Body of pancreas (tissue), 4 donors: ENCODE measurements around the gene ABCC8. TPM values are rescaled to one million over a fixed set of nuclear protein-coding genes. Genes with fewer than 3 reads are reported as not detected.

ENCODE experiments used
- ATAC-seq: fragments of 150-250 bp; one replicate; pipeline ENCODE4 v1.9.1; 2016
- DNase-seq, 4 donors: peaks; one replicate each; pipeline ENCODE4 v3.0.0-alpha.2; 2019
- H3K27ac ChIP-seq, 4 donors: fragments of 200-600 bp; sonication (generic); 1 replicate in 3 of 4; 2 replicates in 1 of 4; pipeline versions ENCODE4 v1.5.1 to v1.6.1; 2016 to 2019; ENCODE audit warnings: mild to moderate bottlenecking in 1 of 4, mixed read lengths in 1 of 4, moderate library complexity in 1 of 4
- H3K27me3 ChIP-seq, 2 donors: fragments of 200-600 bp; sonication (generic); one replicate each; pipeline ENCODE4 v1.6.0; 2016; ENCODE audit warnings: mild to moderate bottlenecking in 1 of 2
- H3K36me3 ChIP-seq, 2 donors: fragments of 200-600 bp; sonication (generic); replicated peaks in 1 of 2; 2 replicates each; pipeline ENCODE4 v1.5.1; 2016; ENCODE audit warnings: low read depth in 2 of 2; ENCODE audit not compliant: insufficient read depth in 1 of 2
- H3K4me1 ChIP-seq: fragments of 200-600 bp; sonication (generic); one replicate; pipeline ENCODE4 v1.6.0; 2016
- H3K4me3 ChIP-seq, 2 donors: fragments of 200-600 bp; sonication (generic); 1 replicate in 1 of 2; 2 replicates in 1 of 2; pipeline ENCODE4 v1.5.1; 2016 to 2019
- H3K9me3 ChIP-seq, 3 donors: fragments of 200-600 bp; sonication (generic); 1 replicate in 2 of 3; 2 replicates in 1 of 3; pipeline ENCODE4 v1.5.1; 2016
- CTCF ChIP-seq, 7 experiments: fragments of 450-650 bp in 4 of 7; fragments of 200-600 bp in 3 of 7; sonication (generic) in 3 of 7; IDR thresholded peaks; one replicate each; pipeline ENCODE4 v1.5.1; 2016 to 2019; ENCODE audit warnings: antibody characterized with exemption in 7 of 7
- POLR2A ChIP-seq, 3 donors: fragments of 450-650 bp; IDR thresholded peaks; one replicate each; pipeline ENCODE4 v1.6.1; 2016; ENCODE audit warnings: antibody characterized with exemption in 3 of 3, mild to moderate bottlenecking in 2 of 3
- WGBS, 2 donors: methylation state at CpG; one replicate each; pipeline ENCODE4 v1.1.5; 2017; 5-methylcytosine and 5-hydroxymethylcytosine counted together
- intact Hi-C: fragments of 100-400 bp; cut with DNase I; formaldehyde crosslinking; loops from one replicate; pipeline ENCODE4 v1.15.1; 2023
- total RNA-seq, 2 donors: library from RNA; depleted of rRNA; stranded (reverse); fragments of >200 nt; gene quantifications; one replicate each; pipeline ENCODE4 v1.1.0, GENCODE V29; 2016

ABCC8 gene
- total RNA-seq, 2 donors from 2014 or later: 42.5 to 87.0 TPM

- Histone ChIP-seq H3K27ac (no peak overlapping the region), H3K27me3 (no peaks in the 10 kb centered on the region), H3K4me3 (no peak overlapping the region), H3K36me3 (no peaks in the 10 kb centered on the region), H3K4me1 (no peaks in the 10 kb centered on the region), H3K9me3 (no peaks in the 10 kb centered on the region)
- intact Hi-C loops: no loop called here
- no peak for ATAC-seq
- WGBS, 2 donors: 89% methylated on average over 12 of the region's 12 CpGs; no CpG with 5 or more reads in 1 of the 2 donors
- no peak for TF ChIP-seq CTCF (IDR thresholded peaks at IDR 0.05)
- no peak for TF ChIP-seq POLR2A (IDR thresholded peaks at IDR 0.05)
- DNase-seq: no peak
These were observed 16.2 kb downstream of the ABCC8 start for GRCh38 chr11:17460406-17460805.

GRCh38 chr11:17459236-17459896 lies 17.3 kb downstream of the ABCC8 start:
- H3K27ac ChIP-seq: no peak overlapping the region
- no peaks in the 10 kb centered on the region for H3K27me3 ChIP-seq
- intact Hi-C loops: no loop called here
- no peak overlapping the region for H3K4me3 ChIP-seq
- TF ChIP-seq CTCF (IDR thresholded peaks at IDR 0.05) (no peak), POLR2A (IDR thresholded peaks at IDR 0.05) (no peak)
- 57 to 58% methylated on average over 9 of the region's 9 CpGs for WGBS, 2 donors
- ATAC-seq (no peak), DNase-seq (no peak)
- H3K36me3 ChIP-seq: no peaks in the 10 kb centered on the region
- H3K4me1 ChIP-seq: no peaks in the 10 kb centered on the region
- no peaks in the 10 kb centered on the region for H3K9me3 ChIP-seq

GRCh38 chr11:17458268-17458667 lies 18.4 kb downstream of the ABCC8 start:
- ATAC-seq (no peak), DNase-seq (no peak)
- no peak overlapping the region for H3K27ac ChIP-seq
- H3K4me3 ChIP-seq: no peak overlapping the region
- H3K27me3 ChIP-seq: no peaks in the 10 kb centered on the region
- no peaks in the 10 kb centered on the region for H3K4me1 ChIP-seq
- WGBS, 2 donors: 57 to 59% methylated on average over 8 of the region's 8 CpGs
- no peaks in the 10 kb centered on the region for H3K36me3 ChIP-seq
- TF ChIP-seq POLR2A (IDR thresholded peaks at IDR 0.05) (no peak), CTCF (IDR thresholded peaks at IDR 0.05) (no peak)
- intact Hi-C loops: no loop called here
- no peaks in the 10 kb centered on the region for H3K9me3 ChIP-seq

- DNase-seq: no peak
- no peak overlapping the region for H3K4me3 ChIP-seq
- H3K9me3 ChIP-seq: no peaks in the 10 kb centered on the region
- H3K27me3 ChIP-seq: no peaks in the 10 kb centered on the region
- intact Hi-C loops: no loop called here
- WGBS, 2 donors: 62 to 66% methylated on average over 8 of the region's 8 CpGs
- no peak for TF ChIP-seq CTCF (IDR thresholded peaks at IDR 0.05)
- TF ChIP-seq POLR2A (IDR thresholded peaks at IDR 0.05): no peak
- no peaks in the 10 kb centered on the region for H3K4me1 ChIP-seq
- no peak overlapping the region for H3K27ac ChIP-seq
- ATAC-seq: no peak
- H3K36me3 ChIP-seq: no peaks in the 10 kb centered on the region
These were observed 19.1 kb downstream of the ABCC8 start for GRCh38 chr11:17457396-17458173.
